Measurements from ENCODE around the gene ORAI3. TPM values are rescaled to one million over a fixed set of nuclear protein-coding genes. Genes with fewer than 3 reads are reported as not detected.

The ORAI3 gene
- total RNA-seq, 1 experiment from 2014 or later: 26.9 TPM

GRCh38 chr16:30991052-30991451 lies 42.2 kb downstream of the ORAI3 start:
- Histone ChIP-seq H3K27ac (ENCODE audit: low read length) (no peak overlapping the region), H3K27me3 (ENCODE audit: control insufficient read depth, insufficient read depth, low read length) (no peaks in the 10 kb centered on the region), H3K36me3 (ENCODE audit: control insufficient read depth, insufficient read depth, low read length) (no peaks in the 10 kb centered on the region), H3K4me3 (ENCODE audit: low read depth in 2 of 2, low read length in 2 of 2) (no peak overlapping the region), H3K9me3 (ENCODE audit: control insufficient read depth, insufficient read depth, low read depth, low read length) (no peaks in the 10 kb centered on the region), H3K4me1 (ENCODE audit: control insufficient read depth, insufficient read depth, low read length) (peaks cover 10% of the 10 kb centered on the region; the same call in 1 of the 2 replicates)
- ATAC-seq: no peak; the same call in 1 of the 2 replicates
- ChIA-PET CTCF (no interaction called here), POLR2A (no interaction called here)
- in situ Hi-C loops (cut with HindIII; ENCODE audit: low pct_unique_long_range_greater_than_20kb, low sequenced_read_pairs): no loop called here
- intact Hi-C loops (cut with micrococcal nuclease; ENCODE audit: unreplicated experiment): loop anchor here (10.0 kb wide), 1 partner anchor 454 kb away; the partner anchor contains the start of gene ZNF843
- TF ChIP-seq SIN3A (IDR thresholded peaks at IDR 0.05; ENCODE audit: borderline replicate concordance, insufficient read depth, low read depth, low read length): no peak
- TF ChIP-seq TCF7L2 (IDR thresholded peaks at IDR 0.05; ENCODE audit: low read depth, low read length): no peak
- no peak for TF ChIP-seq REST (IDR thresholded peaks at IDR 0.05; ENCODE audit: insufficient read depth in 1 of 2, low read depth in 2 of 2, low read length in 1 of 2)
- DNase-seq (ENCODE audit: low read depth, low spot score): no peak
- no TSS peak for BruUV-seq (replicated peaks)

GRCh38 chr16:30992276-30992780 lies 43.5 kb downstream of the ORAI3 start:
- no peak overlapping the region for H3K27ac ChIP-seq (ENCODE audit: low read length)
- no peak for DNase-seq (ENCODE audit: low read depth, low spot score)
- ChIA-PET POLR2A (interaction anchor here (0.5 kb wide), 1 partner anchor 125 kb away, joined by 5 read pairs; the partner anchor contains the start of gene KAT8), CTCF (no interaction called here)
- no peaks in the 10 kb centered on the region for H3K9me3 ChIP-seq (ENCODE audit: control insufficient read depth, insufficient read depth, low read depth, low read length)
- intact Hi-C loops (cut with micrococcal nuclease; ENCODE audit: unreplicated experiment) (loop anchor here (10.0 kb wide), 1 partner anchor 452 kb away; the partner anchor contains the start of gene ZNF843), in situ Hi-C loops (cut with HindIII; ENCODE audit: low pct_unique_long_range_greater_than_20kb, low sequenced_read_pairs) (no loop called here)
- peaks cover 11% of the 10 kb centered on the region; the same call in 1 of the 2 replicates for H3K4me1 ChIP-seq (ENCODE audit: control insufficient read depth, insufficient read depth, low read length)
- no peak overlapping the region for H3K4me3 ChIP-seq (ENCODE audit: low read depth in 2 of 2, low read length in 2 of 2)
- TF ChIP-seq POLR2AphosphoS5 (IDR thresholded peaks at IDR 0.05; ENCODE audit: low read depth, low read length): no peak
- TF ChIP-seq TCF7L2 (IDR thresholded peaks at IDR 0.05; ENCODE audit: low read depth, low read length): no peak
- TF ChIP-seq SIN3A (IDR thresholded peaks at IDR 0.05; ENCODE audit: borderline replicate concordance, insufficient read depth, low read depth, low read length): no peak
- TF ChIP-seq REST (IDR thresholded peaks at IDR 0.05; ENCODE audit: insufficient read depth in 1 of 2, low read depth in 2 of 2, low read length in 1 of 2): no peak
- TF ChIP-seq, protein P1, sequence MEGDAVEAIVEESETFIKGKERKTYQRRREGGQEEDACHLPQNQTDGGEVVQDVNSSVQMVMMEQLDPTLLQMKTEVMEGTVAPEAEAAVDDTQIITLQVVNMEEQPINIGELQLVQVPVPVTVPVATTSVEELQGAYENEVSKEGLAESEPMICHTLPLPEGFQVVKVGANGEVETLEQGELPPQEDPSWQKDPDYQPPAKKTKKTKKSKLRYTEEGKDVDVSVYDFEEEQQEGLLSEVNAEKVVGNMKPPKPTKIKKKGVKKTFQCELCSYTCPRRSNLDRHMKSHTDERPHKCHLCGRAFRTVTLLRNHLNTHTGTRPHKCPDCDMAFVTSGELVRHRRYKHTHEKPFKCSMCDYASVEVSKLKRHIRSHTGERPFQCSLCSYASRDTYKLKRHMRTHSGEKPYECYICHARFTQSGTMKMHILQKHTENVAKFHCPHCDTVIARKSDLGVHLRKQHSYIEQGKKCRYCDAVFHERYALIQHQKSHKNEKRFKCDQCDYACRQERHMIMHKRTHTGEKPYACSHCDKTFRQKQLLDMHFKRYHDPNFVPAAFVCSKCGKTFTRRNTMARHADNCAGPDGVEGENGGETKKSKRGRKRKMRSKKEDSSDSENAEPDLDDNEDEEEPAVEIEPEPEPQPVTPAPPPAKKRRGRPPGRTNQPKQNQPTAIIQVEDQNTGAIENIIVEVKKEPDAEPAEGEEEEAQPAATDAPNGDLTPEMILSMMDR (IDR thresholded peaks at IDR 0.05): no peak
- ATAC-seq: no peak
- H3K27me3 ChIP-seq (ENCODE audit: control insufficient read depth, insufficient read depth, low read length): no peaks in the 10 kb centered on the region
- BruUV-seq (replicated peaks): no TSS peak
- H3K36me3 ChIP-seq (ENCODE audit: control insufficient read depth, insufficient read depth, low read length): no peaks in the 10 kb centered on the region

Data from Panc1 (cell line).